Ovary (tissue), 10 donors: ENCODE results near the gene DAW1. TPM values are rescaled to one million over a fixed set of nuclear protein-coding genes. Genes with fewer than 3 reads are reported as not detected.
A peak's percentile ranks its signal among the peaks of the same experiment; 100 is the strongest.

Source experiments
- DNase-seq, 5 donors: peaks; one replicate each; pipeline ENCODE4 v3.0.0-alpha.2; 2019 to 2020
- H3K27ac ChIP-seq, 2 donors: fragments of 200-600 bp; one replicate each; pipeline versions ENCODE4 v1.5.1 to v1.8.0; 2019 to 2022
- H3K27me3 ChIP-seq: fragments of 200-600 bp; one replicate; pipeline ENCODE4 v1.8.0; 2022
- H3K36me3 ChIP-seq: fragments of 200-600 bp; sonication (generic); one replicate; pipeline ENCODE4 v1.5.1; 2019
- H3K4me1 ChIP-seq: one replicate; pipeline ENCODE4 v1.8.1; 2013; ENCODE audit warnings: mild to moderate bottlenecking, moderate library complexity; ENCODE audit not compliant: insufficient read depth
- H3K4me3 ChIP-seq: fragments of 200-600 bp; sonication (generic); one replicate; pipeline ENCODE4 v1.5.1; 2017
- H3K9me3 ChIP-seq, 2 donors: fragments of 200-600 bp in 1 of 2; sonication (generic) in 1 of 2; one replicate each; pipeline versions ENCODE4 v1.5.1 to v1.8.1; 2013 to 2019; ENCODE audit warnings: mild to moderate bottlenecking in 1 of 2, moderate library complexity in 1 of 2
- EP300 ChIP-seq: sonication (generic); formaldehyde crosslinking; IDR thresholded peaks from one replicate; pipeline ENCODE4 v1.6.1; 2017; ENCODE audit warnings: antibody characterized with exemption
- POLR2A ChIP-seq: fragments of 450-650 bp; IDR thresholded peaks from one replicate; pipeline ENCODE4 v1.6.1; 2017; ENCODE audit warnings: antibody characterized with exemption, mild to moderate bottlenecking, moderate library complexity
- WGBS, 3 donors: extraction: QIAGEN DNeasy Blood & Tissue Kit in 1 of 3; methylation state at CpG; one replicate each; pipeline versions ENCODE4 v1.1.5 to v1.1.7; 2013 to 2017; 5-methylcytosine and 5-hydroxymethylcytosine counted together
- intact Hi-C, 4 donors: fragments of 100-400 bp; cut with DNase I; formaldehyde crosslinking; loops; one replicate each; pipeline versions ENCODE4 v1.11.0 to v1.15.1; 2022 to 2023
- long read RNA-seq, 3 donors: library from polyadenylated mRNA in 2 of 3; unstranded in 2 of 3; transcript quantifications; one replicate each; pipeline ENCODE4 v2.0.0 and lab custom pipeline, GENCODE V29; 2021 to 2026
- polyA plus RNA-seq, 2 donors: library from polyadenylated mRNA; stranded (reverse); fragments of 200-250 nt in 1 of 2; fragments of 350-450 nt in 1 of 2; fragmentation: Illumina TruSeq in 1 of 2; extraction: RNeasy Lipid Tissue Mini Kit (QIAGEN cat#74804) in 1 of 2; gene quantifications; one replicate each; pipeline ENCODE4 v1.2.3, GENCODE V29; 2013 to 2014
- total RNA-seq, 7 donors: library from RNA; depleted of rRNA in 2 of 7; stranded (reverse); fragments of >200 nt in 2 of 7; fragmentation: NEBNext Ultra II Directional in 3 of 7; extraction: Animal tissue kit (Norgen Biotek cat#: 25700) in 3 of 7; gene quantifications; one replicate each; pipeline versions ENCODE4 v1.1.0 to v1.2.4, GENCODE V29; 2016 to 2023
- TF ChIP-seq, protein P1 (sequence below), 3 donors: fragments of 450-650 bp in 2 of 3; fragments of 200-600 bp in 1 of 3; IDR thresholded peaks; one replicate each; pipeline versions ENCODE4 v1.5.1 to v1.8.0; 2016 to 2022; ENCODE audit warnings: antibody characterized with exemption in 3 of 3, mild to moderate bottlenecking in 1 of 3
- donor health status: DM: no; HTN: no; CAD: no; lungs with moderate emphysema.
- donor health status: DM: no; HTN: no; CAD: no.
- donor health status: Bipolar disorder and iron deficiency.
- donor health status: DM: yes; HTN: yes; CAD: no.
- donor health status: DM: no; HTN: no; CAD: no.
- donor health status: DM: yes; HTN: yes; CAD: no.

Gene DAW1, protein sequence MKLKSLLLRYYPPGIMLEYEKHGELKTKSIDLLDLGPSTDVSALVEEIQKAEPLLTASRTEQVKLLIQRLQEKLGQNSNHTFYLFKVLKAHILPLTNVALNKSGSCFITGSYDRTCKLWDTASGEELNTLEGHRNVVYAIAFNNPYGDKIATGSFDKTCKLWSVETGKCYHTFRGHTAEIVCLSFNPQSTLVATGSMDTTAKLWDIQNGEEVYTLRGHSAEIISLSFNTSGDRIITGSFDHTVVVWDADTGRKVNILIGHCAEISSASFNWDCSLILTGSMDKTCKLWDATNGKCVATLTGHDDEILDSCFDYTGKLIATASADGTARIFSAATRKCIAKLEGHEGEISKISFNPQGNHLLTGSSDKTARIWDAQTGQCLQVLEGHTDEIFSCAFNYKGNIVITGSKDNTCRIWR
- total RNA-seq (1 to 10 TPM in 1 of 7 donors, under 1 TPM in 4, not detected in 2; 0.60 to 4.6 (median 0.69) TPM), polyA plus RNA-seq (under 1 TPM; 0.11 to 0.17 TPM)
- long read RNA-seq, donor 1: 0 reads
- long read RNA-seq, donor 2: 0 reads
- long read RNA-seq, donor 3, partial matches to known transcripts: 0 of 1 reads
- long read RNA-seq, donor 3, other reads (novel, unspliced or antisense): 0 of 1 reads

DNA sequence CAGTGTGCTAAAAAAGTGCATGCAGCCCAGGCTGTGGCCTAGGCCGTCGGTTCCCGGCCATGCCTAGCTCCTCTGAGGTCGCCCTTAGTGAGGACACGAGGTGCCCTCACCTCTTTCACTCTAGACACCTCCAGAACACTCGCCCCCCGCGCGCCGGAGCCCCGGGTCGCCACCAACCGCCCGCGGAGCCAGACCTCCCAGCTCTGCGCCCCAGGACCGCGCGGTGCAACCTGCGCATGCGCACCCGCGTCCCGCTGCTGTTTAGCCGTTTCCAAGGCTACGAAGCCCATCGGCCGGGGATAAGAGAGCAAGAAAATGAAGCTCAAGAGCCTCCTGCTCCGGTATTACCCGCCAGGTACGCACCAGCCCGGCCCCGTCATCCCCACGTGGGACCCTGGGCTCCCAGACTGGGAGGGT lies at the start of gene DAW1:
Gene DAW1, plus strand, starts transcription at position 257 of the 417 bp plus-strand sequence. Its CDS starts 59 bp downstream, at position 316.
- Histone ChIP-seq H3K4me3 (no peak within 1 kb of the TSS), H3K9me3 (no peaks in the 10 kb centered on the region), H3K27me3 (no peaks in the 10 kb centered on the region), H3K27ac (no peak within 1 kb of the TSS), H3K4me1 (peaks cover 4% of the 10 kb centered on the region), H3K36me3 (no peaks in the 10 kb centered on the region)
- no peak for TF ChIP-seq POLR2A
- TF ChIP-seq, protein P1, sequence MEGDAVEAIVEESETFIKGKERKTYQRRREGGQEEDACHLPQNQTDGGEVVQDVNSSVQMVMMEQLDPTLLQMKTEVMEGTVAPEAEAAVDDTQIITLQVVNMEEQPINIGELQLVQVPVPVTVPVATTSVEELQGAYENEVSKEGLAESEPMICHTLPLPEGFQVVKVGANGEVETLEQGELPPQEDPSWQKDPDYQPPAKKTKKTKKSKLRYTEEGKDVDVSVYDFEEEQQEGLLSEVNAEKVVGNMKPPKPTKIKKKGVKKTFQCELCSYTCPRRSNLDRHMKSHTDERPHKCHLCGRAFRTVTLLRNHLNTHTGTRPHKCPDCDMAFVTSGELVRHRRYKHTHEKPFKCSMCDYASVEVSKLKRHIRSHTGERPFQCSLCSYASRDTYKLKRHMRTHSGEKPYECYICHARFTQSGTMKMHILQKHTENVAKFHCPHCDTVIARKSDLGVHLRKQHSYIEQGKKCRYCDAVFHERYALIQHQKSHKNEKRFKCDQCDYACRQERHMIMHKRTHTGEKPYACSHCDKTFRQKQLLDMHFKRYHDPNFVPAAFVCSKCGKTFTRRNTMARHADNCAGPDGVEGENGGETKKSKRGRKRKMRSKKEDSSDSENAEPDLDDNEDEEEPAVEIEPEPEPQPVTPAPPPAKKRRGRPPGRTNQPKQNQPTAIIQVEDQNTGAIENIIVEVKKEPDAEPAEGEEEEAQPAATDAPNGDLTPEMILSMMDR (IDR thresholded peaks at IDR 0.05): no peak
- no peak for TF ChIP-seq EP300
- peak; percentile 14 to 59 (median 36) for DNase-seq
- intact Hi-C loops: no loop called here
- 1 to 3% (median 2%) methylated on average over 31 to 34 of the region's 34 CpGs for WGBS, 3 donors

DNA sequence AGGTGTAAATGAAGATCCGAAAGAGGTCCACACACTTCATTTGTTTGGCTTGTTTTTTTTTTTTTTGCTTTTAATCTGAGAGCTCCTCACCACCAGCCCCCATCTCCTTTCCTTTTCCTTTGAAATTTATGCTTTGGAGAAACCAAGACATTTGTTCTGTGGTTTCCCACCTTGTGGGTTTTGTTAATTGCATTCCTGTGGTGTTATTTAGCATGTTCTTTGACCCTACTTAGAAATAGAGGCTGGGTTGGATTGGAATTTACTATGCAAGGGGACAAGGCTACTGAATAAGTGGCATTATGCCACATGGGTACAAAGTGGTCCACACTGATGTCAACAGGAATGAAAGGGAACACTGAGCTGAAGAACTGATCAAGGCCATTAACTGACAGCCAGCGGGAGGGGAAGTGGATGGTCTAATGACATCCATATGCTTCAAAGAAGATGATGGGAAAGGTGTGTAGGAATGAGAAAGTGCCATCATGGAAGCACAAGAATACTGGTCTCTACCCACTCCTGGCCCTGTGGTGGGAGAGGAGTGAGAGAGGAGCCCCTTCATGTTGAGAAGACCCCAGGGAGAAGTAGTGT lies 48.9 kb upstream of the DAW1 start:
- no peak overlapping the region for H3K27ac ChIP-seq
- intact Hi-C loops: no loop called here
- 69 to 70% (median 69%) methylated on average over 2 of the region's 2 CpGs for WGBS, 3 donors

DNA sequence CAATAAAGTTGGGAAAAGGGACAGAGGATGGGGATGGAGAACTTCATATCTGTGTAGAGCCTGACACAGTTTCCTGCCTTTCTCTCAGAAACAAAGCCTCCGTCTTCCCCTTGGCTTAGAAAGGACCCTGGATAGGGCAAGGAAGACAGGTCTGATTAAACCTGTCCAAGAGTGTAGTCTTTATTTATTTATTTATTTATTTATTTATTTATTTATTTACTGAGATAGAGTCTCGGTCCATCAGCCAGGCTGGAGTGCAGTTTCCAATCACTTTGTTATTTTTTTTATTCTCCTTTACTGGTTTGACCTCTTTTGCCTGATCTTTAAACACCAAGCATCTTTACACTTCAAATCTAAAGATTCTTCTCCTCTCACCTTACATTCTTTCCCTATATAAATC lies 47.5 kb upstream of the DAW1 start:
- DNase-seq: no peak
- no peaks in the 10 kb centered on the region for H3K9me3 ChIP-seq
- H3K4me3 ChIP-seq: no peak overlapping the region
- no peaks in the 10 kb centered on the region for H3K27me3 ChIP-seq
- WGBS, 3 donors: 52 to 73% (median 70%) methylated on average over 2 of the region's 2 CpGs
- intact Hi-C loops: no loop called here
- H3K27ac ChIP-seq: no peak overlapping the region
- TF ChIP-seq EP300 (no peak), POLR2A (no peak)
- TF ChIP-seq, protein P1 (IDR thresholded peaks at IDR 0.05): no peak
- H3K4me1 ChIP-seq: no peaks in the 10 kb centered on the region
- H3K36me3 ChIP-seq: no peaks in the 10 kb centered on the region

More for the DNA sequence above, 48.9 kb upstream of the DAW1 start:
- H3K27me3 ChIP-seq: no peaks in the 10 kb centered on the region
- H3K4me1 ChIP-seq: no peaks in the 10 kb centered on the region
- no peaks in the 10 kb centered on the region for H3K9me3 ChIP-seq
- TF ChIP-seq POLR2A: no peak
- TF ChIP-seq EP300: no peak
- TF ChIP-seq, protein P1 (IDR thresholded peaks at IDR 0.05): no peak
- DNase-seq: no peak
- H3K4me3 ChIP-seq: no peak overlapping the region
- H3K36me3 ChIP-seq: no peaks in the 10 kb centered on the region

DNA sequence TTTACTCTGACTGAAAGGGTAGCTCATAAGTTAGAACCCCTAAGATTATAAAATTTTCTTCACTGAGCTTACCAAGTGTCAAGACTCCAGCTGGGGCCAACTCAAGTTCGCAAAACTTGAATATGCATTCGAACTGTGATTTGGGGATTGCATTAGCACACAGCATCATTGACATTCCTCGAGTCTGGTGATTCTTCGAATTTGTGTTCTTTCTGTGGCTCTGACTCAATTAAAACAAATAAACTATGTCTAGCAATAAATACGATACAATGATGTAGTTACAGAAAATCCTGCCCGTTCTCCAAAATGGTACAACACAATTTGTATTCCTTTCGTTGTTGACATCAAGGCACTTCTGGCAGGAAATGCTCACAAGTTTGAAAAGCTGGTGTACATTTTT lies 46.7 kb upstream of the DAW1 start:
- Histone ChIP-seq H3K27ac (no peak overlapping the region), H3K36me3 (no peaks in the 10 kb centered on the region), H3K9me3 (no peaks in the 10 kb centered on the region), H3K4me1 (no peaks in the 10 kb centered on the region), H3K27me3 (no peaks in the 10 kb centered on the region), H3K4me3 (no peak overlapping the region)
- TF ChIP-seq POLR2A (no peak), EP300 (no peak)
- TF ChIP-seq, protein P1 (IDR thresholded peaks at IDR 0.05): no peak
- DNase-seq: no peak
- 84 to 92% (median 87%) methylated on average over 7 of the region's 7 CpGs for whole genome bisulfite sequencing, 3 donors
- intact Hi-C loops: no loop called here
